GM10248 (cell line): ENCODE data around the gene DCLK1.

ENCODE experiments used
- CTCF ChIA-PET: fragments of 300-600 bp; sonication (Branson Sonifier 250); formaldehyde crosslinking; extraction: SDS; loops from one replicate; lab custom pipeline; 2021; ENCODE audit warnings: antibody characterized with exemption; lab: Yijun Ruan, JAX
- POLR2A ChIA-PET: fragments of 350-650 bp; sonication (Branson Sonifier 250); formaldehyde crosslinking; extraction: SDS; loops from one replicate; lab custom pipeline; 2020; ENCODE audit warnings: antibody characterized with exemption; lab: Yijun Ruan, JAX
- DNase-seq: peaks from one replicate; pipeline ENCODE4 v3.0.0; 2012; ENCODE audit errors: extremely low spot score
- CTCF ChIP-seq: IDR thresholded peaks from 2 replicates; pipeline ENCODE4 v1.5.1; 2012; ENCODE audit warnings: mild to moderate bottlenecking, low read depth; ENCODE audit errors: extremely low read depth, missing control alignments, control extremely low read depth

Gene DCLK1

DNA sequence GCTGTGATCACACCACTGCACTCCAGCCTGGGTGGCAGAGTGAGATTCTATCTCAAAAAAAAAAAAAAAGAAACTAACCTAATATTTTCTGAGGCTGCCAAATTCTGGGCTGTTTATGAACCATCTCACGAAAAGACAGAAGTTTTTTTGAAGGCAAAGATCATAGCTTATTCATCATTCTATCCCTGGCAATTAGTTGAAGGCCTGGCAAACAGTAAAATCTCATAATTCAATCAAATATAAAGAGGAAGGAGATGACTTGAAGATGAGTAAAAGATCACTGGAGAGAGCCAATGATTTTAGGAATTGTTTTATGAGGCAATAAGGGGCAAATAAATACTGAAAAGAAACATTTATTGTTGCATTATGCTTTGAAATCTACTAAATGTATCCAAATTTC, 216.5 kb downstream of the DCLK1 start:
- ChIA-PET POLR2A (no interaction called here), CTCF (interaction anchor here (1.3 kb wide), 2 partner anchors 13 to 14 kb away, joined by 3 read pairs; no protein-coding TSS in a partner anchor)
- TF ChIP-seq CTCF, result no peak
- DNase-seq, result no peak

DNA sequence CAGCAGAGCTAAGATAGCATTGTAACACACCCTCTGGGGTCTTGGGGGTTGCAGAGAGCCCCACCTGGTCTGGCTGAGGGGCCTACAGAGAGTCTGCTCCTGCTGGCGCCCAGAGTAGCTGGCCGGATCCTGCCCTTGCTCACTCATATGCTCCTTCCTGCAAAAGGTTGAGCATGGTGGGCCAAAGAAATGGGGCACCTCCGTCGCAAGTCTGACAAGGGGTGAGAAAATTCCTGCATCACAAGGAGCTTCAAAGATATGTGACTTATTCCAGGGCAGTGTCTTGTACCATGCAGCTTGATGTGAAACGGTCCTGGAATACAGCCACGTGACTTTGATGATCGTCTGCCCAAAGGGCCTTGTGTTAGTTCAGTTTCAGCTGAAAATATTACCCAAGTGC, 218.3 kb downstream of the DCLK1 start:
- POLR2A ChIA-PET, result no interaction called here
- no peak for DNase-seq
- CTCF ChIA-PET, result interaction anchor here (0.9 kb wide), 1 partner anchor 9 kb away, joined by 3 read pairs; no protein-coding TSS in a partner anchor
- no peak for TF ChIP-seq CTCF

DNA sequence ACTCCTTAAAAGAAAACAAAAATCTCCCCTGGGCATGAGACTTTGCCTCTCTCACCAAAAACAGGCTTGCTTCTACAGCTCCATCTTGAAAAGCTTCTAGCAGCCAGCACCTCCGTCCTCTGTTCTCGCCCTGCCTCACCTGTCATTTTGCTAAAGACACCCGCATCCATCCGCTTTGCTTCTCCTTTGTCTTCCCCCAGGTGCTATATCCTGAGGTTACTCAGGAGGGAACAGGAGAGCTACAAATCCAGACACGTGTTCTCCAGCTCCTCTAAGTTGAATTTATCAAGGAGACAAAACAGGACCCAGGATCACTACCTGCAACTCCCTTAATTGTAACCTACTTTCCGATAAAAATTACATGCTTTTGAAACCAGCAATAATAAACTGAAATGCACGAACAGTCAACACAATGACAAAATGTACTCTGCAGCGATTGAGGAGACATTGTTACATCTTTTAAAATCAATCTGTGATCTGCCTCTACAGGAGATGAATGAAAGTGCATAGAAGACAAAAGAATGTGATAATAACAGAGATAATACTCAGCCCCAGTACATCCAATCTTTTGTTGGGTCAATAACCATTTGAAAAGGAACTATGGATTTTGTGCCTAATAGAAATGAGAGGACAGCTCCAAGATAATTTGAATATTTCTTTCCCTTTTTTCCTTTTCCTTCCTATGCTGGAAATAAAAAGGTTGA, 221.2 kb downstream of the DCLK1 start:
- TF ChIP-seq CTCF, result no peak
- no peak for DNase-seq
- ChIA-PET POLR2A (no interaction called here), CTCF (no interaction called here)

DNA sequence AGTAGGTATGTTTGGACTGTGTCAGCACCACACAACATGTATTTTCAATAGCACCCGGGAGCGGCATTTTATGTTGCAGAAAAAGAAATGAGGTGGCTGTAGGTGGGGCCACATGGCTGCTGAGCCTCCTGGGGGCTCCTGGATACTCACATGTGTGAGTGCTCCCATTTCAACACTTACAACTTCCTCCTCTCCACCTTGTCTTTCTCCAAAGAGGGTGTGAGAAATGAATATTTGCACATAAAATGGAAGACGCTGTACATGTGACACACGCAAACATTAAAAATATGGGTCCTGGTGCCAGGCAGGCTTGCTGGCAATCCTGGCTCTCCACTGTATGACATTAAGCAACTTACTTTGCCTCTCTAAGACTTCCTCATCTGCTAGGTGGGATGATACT, 222.1 kb downstream of the DCLK1 start:
- DNase-seq, result no peak
- TF ChIP-seq CTCF, result no peak
- POLR2A ChIA-PET, result no interaction called here
- CTCF ChIA-PET, result no interaction called here

GRCh38 chr13:35908226-35908625, 223.0 kb downstream of the DCLK1 start:
- TF ChIP-seq CTCF, result no peak
- CTCF ChIA-PET, result no interaction called here
- DNase-seq, result no peak
- POLR2A ChIA-PET, result no interaction called here

DNA sequence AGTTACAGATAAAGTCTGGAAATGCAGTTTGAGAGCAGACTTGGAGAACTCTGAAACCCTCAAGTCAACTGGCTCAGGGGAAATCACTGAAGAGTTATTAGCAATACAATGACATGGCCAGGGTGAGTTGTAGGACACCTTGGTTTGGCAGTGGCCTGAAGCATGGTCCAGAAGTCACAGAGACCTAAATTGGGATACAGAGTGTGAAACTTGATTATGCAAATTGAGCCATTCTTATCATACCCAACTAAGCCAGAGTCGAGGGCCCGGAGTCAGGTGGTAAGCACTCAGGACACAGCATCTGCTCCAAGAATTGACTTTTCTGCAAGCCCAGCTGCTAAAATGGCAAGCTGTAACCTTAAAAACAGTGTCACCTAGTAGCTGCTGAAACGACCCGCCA, 224.5 kb downstream of the DCLK1 start:
- TF ChIP-seq CTCF, result no peak
- ChIA-PET POLR2A (no interaction called here), CTCF (no interaction called here)
- DNase-seq, result no peak
